HL-60 (cell line): ENCODE measurements around the gene DNAH8.

Experiments used
- DNase-seq, 2 experiments: peaks; one replicate each; pipeline ENCODE4 v3.0.0-alpha.2; 2010 to 2020; ENCODE audit warnings: low read depth in 1 of 2, low spot score in 1 of 2
- H3K27ac ChIP-seq: fragments of 250-450 bp; sonication (Bioruptor Pico); replicated peaks from 2 replicates; pipeline ENCODE4 v1.5.1; 2020; ENCODE audit warnings: mild to moderate bottlenecking, moderate library complexity
- H3K27me3 ChIP-seq: fragments of 250-450 bp; sonication (Bioruptor Pico); 2 replicates; pipeline ENCODE4 v1.5.1; 2021; ENCODE audit warnings: mild to moderate bottlenecking, moderate library complexity; ENCODE audit not compliant: insufficient read depth, poor library complexity, severe bottlenecking
- H3K4me3 ChIP-seq: replicated peaks from 2 replicates; pipeline ENCODE4 v1.5.1; 2011; ENCODE audit warnings: mild to moderate bottlenecking, control low read depth, low read length; ENCODE audit not compliant: insufficient read depth
- GABPA ChIP-seq: IDR thresholded peaks from 2 replicates; pipeline ENCODE4 v1.6.1; 2012; ENCODE audit warnings: low read depth
- POLR2AphosphoS5 ChIP-seq: IDR thresholded peaks from 2 replicates; pipeline ENCODE4 v1.6.1; 2012; ENCODE audit warnings: low read depth
- SPI1 ChIP-seq: IDR thresholded peaks from 2 replicates; pipeline ENCODE4 v1.6.1; 2012; ENCODE audit warnings: low read depth, mild to moderate bottlenecking, borderline replicate concordance
- TF ChIP-seq, protein P1 (sequence below): IDR thresholded peaks from one replicate; pipeline ENCODE4 v1.5.1; 2011; ENCODE audit warnings: low read length, control low read depth, inconsistent platforms; ENCODE audit not compliant: insufficient read depth
- TF ChIP-seq, protein P2 (sequence below): IDR thresholded peaks from 2 replicates; pipeline ENCODE4 v1.6.1; 2012; ENCODE audit warnings: low read depth; ENCODE audit not compliant: insufficient replicate concordance

DNAH8 gene

DNA sequence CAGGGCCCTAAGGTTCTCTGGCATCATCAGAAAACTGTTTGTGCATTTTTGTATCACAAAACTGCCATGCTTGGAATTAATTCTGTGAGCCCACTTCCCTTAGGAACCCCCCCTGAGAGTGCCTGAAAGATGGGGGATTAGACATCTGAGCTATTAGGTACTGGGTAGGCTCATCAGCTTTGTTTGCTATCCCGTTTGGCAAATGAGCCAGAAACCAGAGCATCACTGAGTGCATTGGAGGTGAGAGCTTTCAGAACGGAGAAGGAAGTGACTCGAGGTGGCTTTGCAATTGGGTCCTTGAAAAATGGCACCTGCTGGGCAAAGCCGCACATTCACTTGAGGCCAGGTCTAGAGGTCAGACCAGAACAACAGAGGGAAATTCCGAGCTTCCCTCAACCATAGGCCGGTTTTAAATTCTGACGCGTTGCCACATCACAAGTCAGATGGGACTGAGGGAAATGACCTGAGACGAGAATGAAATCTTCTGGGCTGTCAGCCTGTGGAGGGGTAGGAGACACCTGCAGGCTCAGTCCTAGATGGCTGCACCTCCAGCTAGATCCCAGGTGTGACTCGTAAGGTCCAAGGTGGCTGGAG, 325.1 kb downstream of the DNAH8 start:
- no peak overlapping the region for H3K4me3 ChIP-seq
- no peak for TF ChIP-seq SPI1
- TF ChIP-seq, protein P1, sequence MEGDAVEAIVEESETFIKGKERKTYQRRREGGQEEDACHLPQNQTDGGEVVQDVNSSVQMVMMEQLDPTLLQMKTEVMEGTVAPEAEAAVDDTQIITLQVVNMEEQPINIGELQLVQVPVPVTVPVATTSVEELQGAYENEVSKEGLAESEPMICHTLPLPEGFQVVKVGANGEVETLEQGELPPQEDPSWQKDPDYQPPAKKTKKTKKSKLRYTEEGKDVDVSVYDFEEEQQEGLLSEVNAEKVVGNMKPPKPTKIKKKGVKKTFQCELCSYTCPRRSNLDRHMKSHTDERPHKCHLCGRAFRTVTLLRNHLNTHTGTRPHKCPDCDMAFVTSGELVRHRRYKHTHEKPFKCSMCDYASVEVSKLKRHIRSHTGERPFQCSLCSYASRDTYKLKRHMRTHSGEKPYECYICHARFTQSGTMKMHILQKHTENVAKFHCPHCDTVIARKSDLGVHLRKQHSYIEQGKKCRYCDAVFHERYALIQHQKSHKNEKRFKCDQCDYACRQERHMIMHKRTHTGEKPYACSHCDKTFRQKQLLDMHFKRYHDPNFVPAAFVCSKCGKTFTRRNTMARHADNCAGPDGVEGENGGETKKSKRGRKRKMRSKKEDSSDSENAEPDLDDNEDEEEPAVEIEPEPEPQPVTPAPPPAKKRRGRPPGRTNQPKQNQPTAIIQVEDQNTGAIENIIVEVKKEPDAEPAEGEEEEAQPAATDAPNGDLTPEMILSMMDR = no peak
- TF ChIP-seq GABPA = no peak
- TF ChIP-seq, protein P2, sequence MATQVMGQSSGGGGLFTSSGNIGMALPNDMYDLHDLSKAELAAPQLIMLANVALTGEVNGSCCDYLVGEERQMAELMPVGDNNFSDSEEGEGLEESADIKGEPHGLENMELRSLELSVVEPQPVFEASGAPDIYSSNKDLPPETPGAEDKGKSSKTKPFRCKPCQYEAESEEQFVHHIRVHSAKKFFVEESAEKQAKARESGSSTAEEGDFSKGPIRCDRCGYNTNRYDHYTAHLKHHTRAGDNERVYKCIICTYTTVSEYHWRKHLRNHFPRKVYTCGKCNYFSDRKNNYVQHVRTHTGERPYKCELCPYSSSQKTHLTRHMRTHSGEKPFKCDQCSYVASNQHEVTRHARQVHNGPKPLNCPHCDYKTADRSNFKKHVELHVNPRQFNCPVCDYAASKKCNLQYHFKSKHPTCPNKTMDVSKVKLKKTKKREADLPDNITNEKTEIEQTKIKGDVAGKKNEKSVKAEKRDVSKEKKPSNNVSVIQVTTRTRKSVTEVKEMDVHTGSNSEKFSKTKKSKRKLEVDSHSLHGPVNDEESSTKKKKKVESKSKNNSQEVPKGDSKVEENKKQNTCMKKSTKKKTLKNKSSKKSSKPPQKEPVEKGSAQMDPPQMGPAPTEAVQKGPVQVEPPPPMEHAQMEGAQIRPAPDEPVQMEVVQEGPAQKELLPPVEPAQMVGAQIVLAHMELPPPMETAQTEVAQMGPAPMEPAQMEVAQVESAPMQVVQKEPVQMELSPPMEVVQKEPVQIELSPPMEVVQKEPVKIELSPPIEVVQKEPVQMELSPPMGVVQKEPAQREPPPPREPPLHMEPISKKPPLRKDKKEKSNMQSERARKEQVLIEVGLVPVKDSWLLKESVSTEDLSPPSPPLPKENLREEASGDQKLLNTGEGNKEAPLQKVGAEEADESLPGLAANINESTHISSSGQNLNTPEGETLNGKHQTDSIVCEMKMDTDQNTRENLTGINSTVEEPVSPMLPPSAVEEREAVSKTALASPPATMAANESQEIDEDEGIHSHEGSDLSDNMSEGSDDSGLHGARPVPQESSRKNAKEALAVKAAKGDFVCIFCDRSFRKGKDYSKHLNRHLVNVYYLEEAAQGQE = no peak
- no peak for TF ChIP-seq POLR2AphosphoS5
- peaks cover 18% of the 10 kb centered on the region for H3K27me3 ChIP-seq
- no peak overlapping the region for H3K27ac ChIP-seq
- DNase-seq = no peak

DNA sequence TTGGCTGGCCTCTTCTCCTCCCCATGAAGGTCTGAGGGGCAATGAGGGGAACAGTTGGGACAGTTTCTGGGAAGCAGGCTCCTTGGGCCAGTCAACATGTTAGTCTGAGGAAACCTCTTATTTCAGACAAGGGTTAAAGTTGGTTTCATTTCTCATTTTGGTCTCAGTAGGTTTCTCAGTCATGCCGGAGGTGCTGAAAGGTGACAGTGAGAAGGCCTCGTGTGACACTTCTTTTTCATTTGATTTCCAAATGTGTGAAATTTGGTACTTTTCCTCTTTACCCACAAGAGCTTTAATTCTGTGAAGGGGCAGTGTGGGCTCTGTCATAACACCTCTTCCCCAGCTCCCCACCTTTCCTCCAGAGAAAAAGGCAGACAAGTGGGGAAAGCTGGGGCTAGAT, 326.0 kb downstream of the DNAH8 start:
- TF ChIP-seq POLR2AphosphoS5 = no peak
- TF ChIP-seq, protein P2 = no peak
- no peak for TF ChIP-seq SPI1
- no peak for TF ChIP-seq GABPA
- TF ChIP-seq, protein P1 = no peak
- no peak for DNase-seq
- H3K4me3 ChIP-seq = no peak overlapping the region
- peaks cover 13% of the 10 kb centered on the region for H3K27me3 ChIP-seq
- H3K27ac ChIP-seq = no peak overlapping the region

DNA sequence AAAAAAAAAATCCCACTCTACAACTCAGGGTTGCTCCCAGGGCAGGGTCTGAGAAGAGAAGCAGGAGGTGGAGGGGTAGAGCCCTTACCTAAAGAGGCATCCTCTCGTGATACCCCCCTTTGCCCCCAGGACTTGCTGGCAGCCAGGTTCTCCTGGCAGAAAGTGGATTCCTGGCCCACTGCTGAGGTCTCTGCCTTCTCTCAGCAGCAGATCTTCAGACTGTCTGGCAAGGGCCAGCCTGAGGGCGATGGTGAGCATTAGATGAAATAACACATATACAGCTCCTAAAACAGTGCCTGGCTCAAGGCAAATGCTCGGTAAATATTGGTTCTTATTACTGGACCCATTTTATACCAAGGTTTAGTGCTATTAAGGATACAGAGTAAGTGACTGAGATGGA, 328.7 kb downstream of the DNAH8 start:
- Histone ChIP-seq H3K27me3 (peaks cover 18% of the 10 kb centered on the region), H3K27ac (no peak overlapping the region), H3K4me3 (no peak overlapping the region)
- no peak for DNase-seq
- no peak for TF ChIP-seq GABPA
- TF ChIP-seq, protein P1 = no peak
- no peak for TF ChIP-seq SPI1
- TF ChIP-seq POLR2AphosphoS5 = no peak
- TF ChIP-seq, protein P2 = no peak
